Activated CD8-positive, alpha-beta memory T cell treated with anti-CD3 and anti-CD28 coated beads, Interleukin-2, amount 10 ng/mL, durations not matched to agents 7 days and 5 days (primary cell): ENCODE data around the gene NT5C3A. TPM values are rescaled to one million over a fixed set of nuclear protein-coding genes. Genes with fewer than 3 reads are reported as not detected.
"Not testable (repeated sequence)": the region's sequence is repeated elsewhere in the genome, so short reads cannot be mapped to it uniquely, and the experiment has no call there.

Experiments used
- ATAC-seq: fragments of 150-1000 bp; cut with Tn5 transposase; one replicate; pipeline ENCODE4 v1.10.0; 2021; ENCODE audit warnings: moderate library complexity
- CTCF ChIA-PET: fragments of 350-600 bp; sonication (Branson Sonifier 250); formaldehyde crosslinking; loops from one replicate; lab custom pipeline; 2021; ENCODE audit warnings: antibody characterized with exemption; lab: Charles Lee
- DNase-seq: peaks from one replicate; pipeline ENCODE4 v3.0.0-alpha.2; 2020
- H3K27ac Mint-ChIP-seq: one replicate; pipeline ENCODE4 v1.8.0; 2021; ENCODE audit warnings: mild to moderate bottlenecking, mixed read lengths
- H3K27me3 Mint-ChIP-seq: one replicate; pipeline ENCODE4 v1.8.0; 2021; ENCODE audit warnings: mixed read lengths
- H3K36me3 Mint-ChIP-seq: one replicate; pipeline ENCODE4 v1.8.0; 2021; ENCODE audit warnings: mild to moderate bottlenecking, mixed read lengths
- H3K4me1 Mint-ChIP-seq: one replicate; pipeline ENCODE4 v1.8.0; 2021; ENCODE audit warnings: mixed read lengths
- H3K4me3 Mint-ChIP-seq: one replicate; pipeline ENCODE4 v1.8.0; 2021; ENCODE audit warnings: mild to moderate bottlenecking, moderate library complexity, mixed read lengths
- H3K9me3 Mint-ChIP-seq: one replicate; pipeline ENCODE4 v1.8.0; 2022; ENCODE audit warnings: low read depth, mixed read lengths
- total RNA-seq, 2 experiments: library from RNA; stranded (reverse); gene quantifications; one replicate each; pipeline ENCODE4 v1.2.3, GENCODE V29; 2021

NT5C3A gene
- total RNA-seq, 2 experiments from 2014 or later = 52.7 to 81.4 TPM

- ATAC-seq, H3K9me3 Mint-ChIP-seq, CTCF ChIA-PET, H3K4me3 Mint-ChIP-seq, H3K27ac Mint-ChIP-seq, DNase-seq, H3K4me1 Mint-ChIP-seq, H3K36me3 Mint-ChIP-seq: not testable (repeated sequence)
- H3K27me3 Mint-ChIP-seq = peaks cover 17% of the 10 kb centered on the region
Observed at GRCh38 chr7:32977159-32977558, 85.4 kb downstream of the NT5C3A start.

- H3K9me3 Mint-ChIP-seq, H3K4me3 Mint-ChIP-seq, H3K4me1 Mint-ChIP-seq, H3K36me3 Mint-ChIP-seq, H3K27ac Mint-ChIP-seq, ATAC-seq, DNase-seq, CTCF ChIA-PET: not testable (repeated sequence)
- H3K27me3 Mint-ChIP-seq = peaks cover 16% of the 10 kb centered on the region
Observed at GRCh38 chr7:32971967-32972366, 90.6 kb downstream of the NT5C3A start.

GRCh38 chr7:32967268-32967582 lies 95.4 kb downstream of the NT5C3A start:
- peaks cover 14% of the 10 kb centered on the region for H3K27me3 Mint-ChIP-seq
- CTCF ChIA-PET, H3K4me1 Mint-ChIP-seq, H3K9me3 Mint-ChIP-seq, H3K4me3 Mint-ChIP-seq, H3K36me3 Mint-ChIP-seq, ATAC-seq, H3K27ac Mint-ChIP-seq, DNase-seq: not testable (repeated sequence)

GRCh38 chr7:32966489-32967267 lies 95.9 kb downstream of the NT5C3A start:
- not testable (repeated sequence) for H3K27ac Mint-ChIP-seq, ATAC-seq, H3K9me3 Mint-ChIP-seq, H3K4me1 Mint-ChIP-seq, DNase-seq, H3K4me3 Mint-ChIP-seq, H3K36me3 Mint-ChIP-seq
- H3K27me3 Mint-ChIP-seq = peaks cover 13% of the 10 kb centered on the region
- CTCF ChIA-PET = interaction anchor here (1.5 kb wide), 1 partner anchor 120 kb away, joined by 6 read pairs; no protein-coding TSS in a partner anchor

- H3K9me3 Mint-ChIP-seq, H3K36me3 Mint-ChIP-seq, DNase-seq, H3K4me1 Mint-ChIP-seq, H3K4me3 Mint-ChIP-seq, H3K27ac Mint-ChIP-seq: not testable (repeated sequence)
- peak; percentile 92 for ATAC-seq
- CTCF ChIA-PET = interaction anchor here (1.0 to 1.6 kb wide), 4 partner anchors 21 to 118 kb away, joined by 3 to 7 read pairs (median 6); no protein-coding TSS in a partner anchor
- peaks cover 18% of the 10 kb centered on the region for H3K27me3 Mint-ChIP-seq
Observed at GRCh38 chr7:32964461-32965159, 98.0 kb downstream of the NT5C3A start.

Other genes with a start within 250 kb of the NT5C3A start
- gene KBTBD2, start 171.0 kb downstream of the NT5C3A start, total RNA-seq = 10 to 100 TPM; 30.3 to 38.5 TPM
- 1 to 10 TPM in 1 of 2 experiments, under 1 TPM in 1; 0.53 to 1.5 TPM for gene FKBP9, start 105.3 kb downstream of the NT5C3A start, total RNA-seq
- gene RP9, start 46.6 kb upstream of the NT5C3A start, total RNA-seq = 10 to 100 TPM; 11.3 to 11.5 TPM
- gene BBS9, start 66.8 kb upstream of the NT5C3A start, total RNA-seq = 10 to 100 TPM in 1 of 2 experiments, 1 to 10 TPM in 1; 9.8 to 10.2 TPM